ENCODE measurements around the gene LIME1. TPM values are rescaled to one million over a fixed set of nuclear protein-coding genes. Genes with fewer than 3 reads are reported as not detected.

Gene LIME1
- total RNA-seq, 2 experiments from 2014 or later, result 149 to 165 TPM

DNA sequence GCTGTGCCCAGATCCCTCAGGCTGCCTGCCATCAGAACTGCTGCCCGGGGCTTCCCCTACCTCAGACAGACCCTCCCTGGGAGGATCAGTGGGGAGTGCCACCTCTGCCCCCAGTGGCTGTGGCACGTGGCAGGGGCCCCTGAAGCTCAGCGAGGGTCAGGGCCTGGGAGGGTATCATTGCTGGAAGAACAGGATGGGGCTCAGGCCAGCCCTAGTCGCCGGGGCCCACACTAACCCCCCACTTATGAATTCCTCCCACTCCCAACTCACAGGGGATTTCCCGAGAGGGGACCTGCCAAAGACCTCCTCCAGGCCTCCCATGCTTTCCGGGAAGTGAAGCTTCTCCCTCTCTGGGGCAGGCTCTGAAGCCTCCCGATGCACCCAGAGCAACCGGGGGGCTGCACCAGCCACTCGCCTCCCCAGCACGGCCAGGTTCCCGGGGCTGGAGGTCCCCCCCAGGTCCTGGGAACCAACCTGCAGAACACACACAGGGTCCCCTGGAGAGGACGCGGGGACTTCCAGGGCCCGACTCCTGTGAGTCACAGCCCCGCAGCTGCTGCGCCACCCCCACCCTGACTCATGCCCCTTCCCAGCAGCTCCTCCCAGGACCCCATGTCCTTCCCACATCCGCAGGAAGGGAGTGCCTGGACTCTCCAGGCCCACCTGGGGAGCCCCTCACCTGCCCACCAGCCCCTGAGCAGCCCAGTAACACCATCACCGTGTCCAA lies 37.6 kb upstream of the LIME1 start:
- intact Hi-C loops (cut with DNase I, micrococcal nuclease), result no loop called here
- DNase-seq (peak in 2 of 14 experiments; percentile 30 to 54), ATAC-seq (ENCODE audit: poor library complexity) (no peak)
- no peak overlapping the region for H3K4me3 Mint-ChIP-seq
- Histone ChIP-seq H3K36me3 (ENCODE audit: insufficient read depth, low read length) (peaks cover 13% of the 10 kb centered on the region), H3K4me1 (ENCODE audit: insufficient read depth, low read length) (peaks cover 71% of the 10 kb centered on the region), H3K27me3 (ENCODE audit: control insufficient read depth in 1 of 2, insufficient read depth in 2 of 2, low read length in 2 of 2) (no peaks in the 10 kb centered on the region), H3K9me3 (ENCODE audit: control insufficient read depth in 1 of 2, insufficient read depth in 1 of 2, low read length in 2 of 2) (no peaks in the 10 kb centered on the region), H3K4me3 (ENCODE audit: low read length) (no peak overlapping the region), H3K27ac (ENCODE audit: low read depth in 1 of 2, low read length in 2 of 2) (no peak overlapping the region)
- H3K36me3 Mint-ChIP-seq (ENCODE audit: low read depth), result peaks cover 4% of the 10 kb centered on the region
- TF ChIP-seq, protein P1, sequence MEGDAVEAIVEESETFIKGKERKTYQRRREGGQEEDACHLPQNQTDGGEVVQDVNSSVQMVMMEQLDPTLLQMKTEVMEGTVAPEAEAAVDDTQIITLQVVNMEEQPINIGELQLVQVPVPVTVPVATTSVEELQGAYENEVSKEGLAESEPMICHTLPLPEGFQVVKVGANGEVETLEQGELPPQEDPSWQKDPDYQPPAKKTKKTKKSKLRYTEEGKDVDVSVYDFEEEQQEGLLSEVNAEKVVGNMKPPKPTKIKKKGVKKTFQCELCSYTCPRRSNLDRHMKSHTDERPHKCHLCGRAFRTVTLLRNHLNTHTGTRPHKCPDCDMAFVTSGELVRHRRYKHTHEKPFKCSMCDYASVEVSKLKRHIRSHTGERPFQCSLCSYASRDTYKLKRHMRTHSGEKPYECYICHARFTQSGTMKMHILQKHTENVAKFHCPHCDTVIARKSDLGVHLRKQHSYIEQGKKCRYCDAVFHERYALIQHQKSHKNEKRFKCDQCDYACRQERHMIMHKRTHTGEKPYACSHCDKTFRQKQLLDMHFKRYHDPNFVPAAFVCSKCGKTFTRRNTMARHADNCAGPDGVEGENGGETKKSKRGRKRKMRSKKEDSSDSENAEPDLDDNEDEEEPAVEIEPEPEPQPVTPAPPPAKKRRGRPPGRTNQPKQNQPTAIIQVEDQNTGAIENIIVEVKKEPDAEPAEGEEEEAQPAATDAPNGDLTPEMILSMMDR (IDR thresholded peaks at IDR 0.05), result no peak
- ChIA-PET POLR2A (interaction anchor here (1.4 kb wide), 1 partner anchor 8 kb away, joined by 8 read pairs; the partner anchor contains the start of genes ARFRP1 and ZGPAT), CTCF (no interaction called here)
- no peaks in the 10 kb centered on the region for H3K9me3 Mint-ChIP-seq
- H3K27ac Mint-ChIP-seq, result no peak overlapping the region
- H3K4me1 Mint-ChIP-seq (ENCODE audit: low read depth), result peaks cover 4% of the 10 kb centered on the region
- no peaks in the 10 kb centered on the region for H3K27me3 Mint-ChIP-seq

DNA sequence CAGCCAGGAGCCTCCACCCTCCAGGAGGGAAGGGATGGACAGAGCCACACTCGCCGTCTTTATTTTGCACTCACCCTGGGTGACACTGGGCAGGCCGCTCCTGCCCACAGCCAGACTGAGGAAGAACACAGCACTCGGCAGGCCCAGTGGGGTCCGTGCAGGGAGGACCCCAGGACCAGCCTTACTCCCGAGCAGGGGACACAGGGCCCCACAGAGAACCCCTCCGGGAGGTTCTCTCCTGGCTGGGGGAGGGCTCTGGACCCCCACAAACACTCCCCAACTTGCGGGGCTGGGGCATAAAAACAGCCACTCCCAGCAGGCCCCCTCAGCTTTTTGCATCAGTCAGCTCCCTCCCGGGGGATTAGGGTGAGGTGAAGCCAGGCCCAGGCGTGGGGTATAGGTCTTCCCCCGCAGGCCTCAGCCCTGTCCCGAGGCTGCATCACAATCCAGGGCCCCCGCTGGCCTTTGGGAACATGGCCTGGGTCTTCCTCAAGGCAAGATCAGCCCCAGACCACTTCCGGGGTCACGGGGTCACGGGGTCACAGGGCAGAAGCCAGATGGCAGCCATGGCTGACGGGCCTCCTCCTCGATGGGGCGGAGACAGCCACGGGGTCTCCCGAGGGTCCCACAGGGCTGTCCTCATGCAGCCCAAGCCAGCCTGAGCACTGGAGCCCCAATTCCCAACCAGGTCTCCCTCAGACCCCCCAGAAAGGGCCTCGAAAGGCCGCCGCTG lies 36.8 kb upstream of the LIME1 start:
- no peaks in the 10 kb centered on the region for H3K9me3 ChIP-seq (ENCODE audit: control insufficient read depth in 1 of 2, insufficient read depth in 1 of 2, low read length in 2 of 2)
- Mint-ChIP-seq H3K9me3 (no peaks in the 10 kb centered on the region), H3K36me3 (ENCODE audit: low read depth) (peaks cover 4% of the 10 kb centered on the region), H3K4me1 (ENCODE audit: low read depth) (peaks cover 4% of the 10 kb centered on the region), H3K4me3 (no peak overlapping the region), H3K27ac (no peak overlapping the region), H3K27me3 (no peaks in the 10 kb centered on the region)
- no peak overlapping the region for H3K27ac ChIP-seq (ENCODE audit: low read depth in 1 of 2, low read length in 2 of 2)
- no peaks in the 10 kb centered on the region for H3K27me3 ChIP-seq (ENCODE audit: control insufficient read depth in 1 of 2, insufficient read depth in 2 of 2, low read length in 2 of 2)
- no peak overlapping the region for H3K4me3 ChIP-seq (ENCODE audit: low read length)
- no peak for ATAC-seq (ENCODE audit: poor library complexity)
- ChIA-PET POLR2A (no interaction called here), CTCF (no interaction called here)
- peak in 1 of 14 experiments; percentile 25 for DNase-seq
- intact Hi-C loops (cut with DNase I, micrococcal nuclease), result loop anchor here in 1 of 2 experiments (10.0 kb wide), 1 partner anchor 275 kb away; the partner anchor contains the start of gene SAMD10
- TF ChIP-seq, protein P1 (IDR thresholded peaks at IDR 0.05), result no peak
- H3K36me3 ChIP-seq (ENCODE audit: insufficient read depth, low read length), result peaks cover 20% of the 10 kb centered on the region
- H3K4me1 ChIP-seq (ENCODE audit: insufficient read depth, low read length), result peaks cover 64% of the 10 kb centered on the region

DNA sequence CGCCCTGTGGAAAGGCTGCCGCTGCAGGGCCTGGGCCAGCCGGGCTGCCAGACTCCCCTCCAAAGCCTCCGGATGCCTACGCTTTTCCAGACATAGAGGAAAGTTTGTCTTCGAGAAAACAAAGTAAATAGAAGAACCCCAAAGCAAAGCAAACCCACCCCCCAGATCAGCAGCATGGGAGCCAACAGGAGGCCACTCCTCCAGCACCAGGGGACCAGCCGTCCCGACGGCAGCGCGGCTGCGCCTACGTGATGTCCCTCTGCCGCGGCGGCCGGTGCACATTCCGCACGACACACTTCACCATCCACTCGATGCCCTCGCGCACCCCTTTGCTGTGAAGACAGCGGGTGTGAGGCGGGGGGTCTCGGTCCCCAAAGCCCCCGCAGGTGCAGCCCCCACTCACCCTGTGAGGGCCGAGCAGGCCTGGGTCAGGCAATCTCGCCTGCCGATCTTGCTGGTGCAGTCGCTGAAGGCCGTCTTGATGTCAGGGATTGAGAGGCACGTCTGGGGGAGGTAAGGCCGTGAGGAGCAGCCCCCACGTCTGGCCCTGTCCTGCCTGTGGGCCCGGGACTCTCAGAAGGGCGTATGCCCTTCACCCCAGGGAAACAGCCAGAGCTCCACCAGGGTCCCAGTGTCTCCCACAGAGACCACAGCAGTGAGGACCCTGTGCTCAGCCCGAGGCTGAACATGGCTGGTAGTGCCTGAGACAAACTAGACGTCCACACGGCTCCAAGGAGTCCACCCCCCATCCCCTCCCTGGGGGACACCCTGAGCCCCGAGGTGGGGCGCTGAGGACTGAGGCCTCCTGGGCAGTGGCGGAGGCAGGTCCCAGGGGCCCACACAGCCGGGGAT lies 36.0 kb upstream of the LIME1 start:
- TF ChIP-seq, protein P1 (IDR thresholded peaks at IDR 0.05), result no peak
- intact Hi-C loops (cut with DNase I, micrococcal nuclease), result loop anchor here in 1 of 2 experiments (10.0 kb wide), 1 partner anchor 274 kb away; the partner anchor contains the start of gene SAMD10
- DNase-seq (peak in 1 of 14 experiments; percentile 29), ATAC-seq (ENCODE audit: poor library complexity) (no peak)
- no peak overlapping the region for H3K4me3 Mint-ChIP-seq
- H3K27ac ChIP-seq (ENCODE audit: low read depth in 1 of 2, low read length in 2 of 2), result no peak overlapping the region
- no peak overlapping the region for H3K4me3 ChIP-seq (ENCODE audit: low read length)
- H3K27me3 Mint-ChIP-seq, result no peaks in the 10 kb centered on the region
- H3K4me1 Mint-ChIP-seq (ENCODE audit: low read depth), result peaks cover 10% of the 10 kb centered on the region
- peaks cover 28% of the 10 kb centered on the region for H3K36me3 ChIP-seq (ENCODE audit: insufficient read depth, low read length)
- ChIA-PET POLR2A (no interaction called here), CTCF (no interaction called here)
- no peak overlapping the region for H3K27ac Mint-ChIP-seq
- H3K4me1 ChIP-seq (ENCODE audit: insufficient read depth, low read length), result peaks cover 62% of the 10 kb centered on the region
- peaks cover 12% of the 10 kb centered on the region for H3K36me3 Mint-ChIP-seq (ENCODE audit: low read depth)
- H3K9me3 ChIP-seq (ENCODE audit: control insufficient read depth in 1 of 2, insufficient read depth in 1 of 2, low read length in 2 of 2), result no peaks in the 10 kb centered on the region
- H3K9me3 Mint-ChIP-seq, result no peaks in the 10 kb centered on the region
- no peaks in the 10 kb centered on the region for H3K27me3 ChIP-seq (ENCODE audit: control insufficient read depth in 1 of 2, insufficient read depth in 2 of 2, low read length in 2 of 2)
